Endometrial microvascular endothelial cells (primary cell): ENCODE measurements around the gene CRYZL1. TPM values are rescaled to one million over a fixed set of nuclear protein-coding genes. Genes with fewer than 3 reads are reported as not detected.
"Not testable (repeated sequence)": the region's sequence is repeated elsewhere in the genome, so short reads cannot be mapped to it uniquely, and the experiment has no call there.

ENCODE experiments used
- in situ Hi-C: cut with HindIII; loops from 2 replicates; pipeline ENCODE4 v1.10.0; 2017; ENCODE audit warnings: low sequenced_read_pairs, low pct_unique_long_range_greater_than_20kb; ENCODE audit errors: inconsistent ontology term
- total RNA-seq: library from RNA; depleted of rRNA; stranded (reverse); fragments of >200 nt; gene quantifications from one replicate; pipeline ENCODE4 v1.2.3, GENCODE V29; 2015; ENCODE audit errors: inconsistent ontology term

The CRYZL1 gene
- total RNA-seq, 1 donor from 2014 or later = 25.8 TPM

GRCh38 chr21:33642896-33643657 lies 1.5 kb upstream of the CRYZL1 start:
- in situ Hi-C loops = no loop called here

GRCh38 chr21:33642027-33642895 lies 720 bp upstream of the CRYZL1 start, which contains the start of gene ITSN1:
ITSN1 (plus strand) TSS chr21:33642501; CDS start chr21:33718829, 76,328 bp downstream.
- in situ Hi-C loops = no loop called here

- in situ Hi-C loops = no loop called here
Measured at GRCh38 chr21:33640697-33641351, 717 bp downstream of the CRYZL1 start.

- in situ Hi-C loops = no loop called here
Measured at GRCh38 chr21:33634254-33634653, 7.3 kb downstream of the CRYZL1 start.

- in situ Hi-C loops = not testable (repeated sequence)
Measured at GRCh38 chr21:33626151-33626550, 15.4 kb downstream of the CRYZL1 start.

- in situ Hi-C loops = no loop called here
Measured at GRCh38 chr21:33622253-33622652, 19.3 kb downstream of the CRYZL1 start.

GRCh38 chr21:33619726-33620125 lies 21.8 kb downstream of the CRYZL1 start:
- in situ Hi-C loops = no loop called here

- in situ Hi-C loops = no loop called here
Measured at GRCh38 chr21:33618407-33618806, 23.1 kb downstream of the CRYZL1 start.

GRCh38 chr21:33617565-33617964 lies 24.0 kb downstream of the CRYZL1 start:
- in situ Hi-C loops = not testable (repeated sequence)

GRCh38 chr21:33611006-33611744 lies 30.4 kb downstream of the CRYZL1 start:
- in situ Hi-C loops = no loop called here

- in situ Hi-C loops = no loop called here
Measured at GRCh38 chr21:33608559-33608958, 33.0 kb downstream of the CRYZL1 start.

GRCh38 chr21:33598051-33598450 lies 43.5 kb downstream of the CRYZL1 start:
- in situ Hi-C loops = no loop called here

GRCh38 chr21:33588485-33589335 lies 52.8 kb downstream of the CRYZL1 start, which contains the start of gene DONSON:
DONSON (minus strand) TSS chr21:33588684; CDS start chr21:33588641, 43 bp downstream.
- in situ Hi-C loops = no loop called here

GRCh38 chr21:33587792-33588484 lies 53.6 kb downstream of the CRYZL1 start:
- in situ Hi-C loops = no loop called here

- in situ Hi-C loops = no loop called here
Measured at GRCh38 chr21:33586927-33587326, 54.6 kb downstream of the CRYZL1 start.

GRCh38 chr21:33584455-33584854 lies 57.1 kb downstream of the CRYZL1 start:
- in situ Hi-C loops = no loop called here

GRCh38 chr21:33578959-33579542 lies 62.5 kb downstream of the CRYZL1 start:
- in situ Hi-C loops = no loop called here
